ENCODE data around the gene ACTR3. TPM values are rescaled to one million over a fixed set of nuclear protein-coding genes. Genes with fewer than 3 reads are reported as not detected.
A peak's percentile ranks its signal among the peaks of the same experiment; 100 is the strongest.
"Not testable (repeated sequence)": the region's sequence is repeated elsewhere in the genome, so short reads cannot be mapped to it uniquely, and the experiment has no call there.

Gene ACTR3
- 100 to 1,000 TPM; 600 to 633 TPM for total RNA-seq

- Mint-ChIP-seq H3K27ac (peak within 1 kb of the TSS; percentile 97), H3K36me3 (ENCODE audit: low read depth) (peaks cover 72% of the 10 kb centered on the region), H3K4me3 (peak within 1 kb of the TSS; percentile 100), H3K9me3 (no peaks in the 10 kb centered on the region), H3K27me3 (no peaks in the 10 kb centered on the region), H3K4me1 (peaks cover 68% of the 10 kb centered on the region)
- ChIA-PET CTCF (interaction anchor here (1.0 to 2.3 kb wide), 2 partner anchors 12 to 17 kb away, joined by 4 to 20 read pairs; no protein-coding TSS in a partner anchor), POLR2A (interaction anchor here (1.3 kb wide), 1 partner anchor 13 kb away, joined by 4 read pairs; no protein-coding TSS in a partner anchor)
- peak; percentile 99 for DNase-seq
Observed at GRCh38 chr2:113889471-113890252, at the start of gene ACTR3. TSS of gene ACTR3 (plus strand) at chr2:113890089. CDS start at chr2:113890280, 191 bp downstream.

- Mint-ChIP-seq H3K27ac (no peak overlapping the region), H3K36me3 (ENCODE audit: low read depth) (peaks cover 15% of the 10 kb centered on the region), H3K9me3 (peaks cover 5% of the 10 kb centered on the region), H3K4me1 (no peaks in the 10 kb centered on the region), H3K4me3 (no peak overlapping the region), H3K27me3 (no peaks in the 10 kb centered on the region)
- CTCF ChIA-PET, result no interaction called here
- DNase-seq, result no peak
- POLR2A ChIA-PET, result no interaction called here
Observed at GRCh38 chr2:113840518-113840917, 49.4 kb upstream of the ACTR3 start.

- ChIA-PET POLR2A (no interaction called here), CTCF (interaction anchor here (1.1 kb wide), 1 partner anchor 12 kb away, joined by 3 read pairs; no protein-coding TSS in a partner anchor)
- Mint-ChIP-seq H3K4me3 (no peak overlapping the region), H3K4me1 (no peaks in the 10 kb centered on the region), H3K36me3 (ENCODE audit: low read depth) (peaks cover 29% of the 10 kb centered on the region), H3K27me3 (no peaks in the 10 kb centered on the region), H3K27ac (no peak overlapping the region), H3K9me3 (peaks cover 18% of the 10 kb centered on the region)
- DNase-seq, result no peak
Observed at GRCh38 chr2:113842919-113843736, 46.8 kb upstream of the ACTR3 start.

- H3K4me3 Mint-ChIP-seq, H3K4me1 Mint-ChIP-seq, POLR2A ChIA-PET, H3K27me3 Mint-ChIP-seq, DNase-seq, H3K27ac Mint-ChIP-seq: not testable (repeated sequence)
- H3K36me3 Mint-ChIP-seq (ENCODE audit: low read depth), result peaks cover 29% of the 10 kb centered on the region
- peaks cover 18% of the 10 kb centered on the region for H3K9me3 Mint-ChIP-seq
- CTCF ChIA-PET, result interaction anchor here (0.8 to 1.1 kb wide), 3 partner anchors 12 to 19 kb away, joined by 3 to 5 read pairs (median 3); no protein-coding TSS in a partner anchor
Observed at GRCh38 chr2:113843737-113844050, 46.2 kb upstream of the ACTR3 start.

- peaks cover 29% of the 10 kb centered on the region for H3K36me3 Mint-ChIP-seq (ENCODE audit: low read depth)
Observed at GRCh38 chr2:113845261-113845660, 44.6 kb upstream of the ACTR3 start.

GRCh38 chr2:113845796-113846195 is 44.1 kb upstream of the ACTR3 start:
- H3K27me3 Mint-ChIP-seq, POLR2A ChIA-PET, H3K4me1 Mint-ChIP-seq, H3K4me3 Mint-ChIP-seq, DNase-seq, CTCF ChIA-PET, H3K27ac Mint-ChIP-seq: not testable (repeated sequence)
- peaks cover 18% of the 10 kb centered on the region for H3K9me3 Mint-ChIP-seq
- peaks cover 31% of the 10 kb centered on the region for H3K36me3 Mint-ChIP-seq (ENCODE audit: low read depth)

More at GRCh38 chr2:113845261-113845660, 44.6 kb upstream of the ACTR3 start:
- Mint-ChIP-seq H3K4me3 (no peak overlapping the region), H3K27me3 (no peaks in the 10 kb centered on the region), H3K4me1 (peaks cover 5% of the 10 kb centered on the region), H3K27ac (no peak overlapping the region), H3K9me3 (peaks cover 18% of the 10 kb centered on the region)
- no peak for DNase-seq
- POLR2A ChIA-PET, result no interaction called here
- CTCF ChIA-PET, result interaction anchor here (1.1 kb wide), 1 partner anchor 241 kb away, joined by 3 read pairs; no protein-coding TSS in a partner anchor

- Mint-ChIP-seq H3K4me3 (no peak overlapping the region), H3K9me3 (peaks cover 18% of the 10 kb centered on the region), H3K27me3 (no peaks in the 10 kb centered on the region), H3K4me1 (peaks cover 9% of the 10 kb centered on the region), H3K36me3 (ENCODE audit: low read depth) (peaks cover 33% of the 10 kb centered on the region), H3K27ac (no peak overlapping the region)
- POLR2A ChIA-PET, result no interaction called here
- DNase-seq, result no peak
- CTCF ChIA-PET, result no interaction called here
Observed at GRCh38 chr2:113846429-113846828, 43.5 kb upstream of the ACTR3 start.

- Mint-ChIP-seq H3K27me3 (no peaks in the 10 kb centered on the region), H3K4me3 (no peak overlapping the region), H3K4me1 (peaks cover 9% of the 10 kb centered on the region), H3K27ac (no peak overlapping the region), H3K9me3 (peaks cover 18% of the 10 kb centered on the region), H3K36me3 (ENCODE audit: low read depth) (peaks cover 33% of the 10 kb centered on the region)
- CTCF ChIA-PET, result no interaction called here
- DNase-seq, result no peak
- POLR2A ChIA-PET, result no interaction called here
Observed at GRCh38 chr2:113847144-113847543, 42.7 kb upstream of the ACTR3 start.

- ChIA-PET POLR2A (no interaction called here), CTCF (interaction anchor here (1.1 to 1.4 kb wide), 2 partner anchors 16 to 29 kb away, joined by 3 to 4 read pairs; no protein-coding TSS in a partner anchor)
- Mint-ChIP-seq H3K36me3 (ENCODE audit: low read depth) (peaks cover 24% of the 10 kb centered on the region), H3K9me3 (peaks cover 18% of the 10 kb centered on the region), H3K4me3 (no peak overlapping the region), H3K27ac (no peak overlapping the region), H3K27me3 (no peaks in the 10 kb centered on the region), H3K4me1 (peaks cover 9% of the 10 kb centered on the region)
- no peak for DNase-seq
Observed at GRCh38 chr2:113848758-113849415, 41.0 kb upstream of the ACTR3 start.

GRCh38 chr2:113850687-113851086 is 39.2 kb upstream of the ACTR3 start:
- Mint-ChIP-seq H3K27me3 (no peaks in the 10 kb centered on the region), H3K4me1 (peaks cover 9% of the 10 kb centered on the region), H3K36me3 (ENCODE audit: low read depth) (peaks cover 16% of the 10 kb centered on the region), H3K27ac (no peak overlapping the region), H3K9me3 (peaks cover 11% of the 10 kb centered on the region), H3K4me3 (no peak overlapping the region)
- ChIA-PET POLR2A (no interaction called here), CTCF (no interaction called here)
- no peak for DNase-seq

- ChIA-PET POLR2A (no interaction called here), CTCF (no interaction called here)
- H3K36me3 Mint-ChIP-seq (ENCODE audit: low read depth), result peaks cover 7% of the 10 kb centered on the region
Observed at GRCh38 chr2:113851640-113852039, 38.2 kb upstream of the ACTR3 start.

GRCh38 chr2:113854208-113854607 is 35.7 kb upstream of the ACTR3 start:
- peaks cover 8% of the 10 kb centered on the region for H3K36me3 Mint-ChIP-seq (ENCODE audit: low read depth)
- H3K4me3 Mint-ChIP-seq, result no peak overlapping the region
- ChIA-PET CTCF (no interaction called here), POLR2A (no interaction called here)
- no peak for DNase-seq
- H3K4me1 Mint-ChIP-seq, result peaks cover 11% of the 10 kb centered on the region
- H3K27ac Mint-ChIP-seq, result no peak overlapping the region
- no peaks in the 10 kb centered on the region for H3K9me3 Mint-ChIP-seq
- no peaks in the 10 kb centered on the region for H3K27me3 Mint-ChIP-seq

More at GRCh38 chr2:113851640-113852039, 38.2 kb upstream of the ACTR3 start:
- no peak overlapping the region for H3K4me3 Mint-ChIP-seq
- no peaks in the 10 kb centered on the region for H3K27me3 Mint-ChIP-seq
- no peak for DNase-seq
- peaks cover 9% of the 10 kb centered on the region for H3K4me1 Mint-ChIP-seq
- H3K9me3 Mint-ChIP-seq, result peaks cover 3% of the 10 kb centered on the region
- no peak overlapping the region for H3K27ac Mint-ChIP-seq

All from activated CD4-positive, alpha-beta T cell treated with anti-CD3 and anti-CD28 coated beads, Interleukin-2, amount 10 ng/mL, durations not matched to agents 7 days and 5 days (primary cell).